Esophagus squamous epithelium (tissue), 5 donors: ENCODE data around the gene FBXO38. TPM values are rescaled to one million over a fixed set of nuclear protein-coding genes. Genes with fewer than 3 reads are reported as not detected.

Experiments
- DNase-seq: peaks from one replicate; lab custom pipeline; 2025; lab: John Stamatoyannopoulos, UW
- H3K27ac ChIP-seq, 4 donors: fragments of 200-600 bp; sonication (generic); one replicate each; pipeline ENCODE4 v1.5.1; 2016 to 2019; ENCODE audit warnings: mild to moderate bottlenecking in 1 of 4
- H3K27me3 ChIP-seq, 4 donors: fragments of 200-600 bp; sonication (generic); 1 replicate in 3 of 4; 2 replicates in 1 of 4; pipeline versions ENCODE4 v1.5.1 to v1.6.0; 2017 to 2021; ENCODE audit warnings: antibody characterized with exemption in 1 of 4
- H3K36me3 ChIP-seq, 3 donors: fragments of 200-600 bp; sonication (generic); one replicate each; pipeline ENCODE4 v1.5.1; 2016 to 2019
- H3K4me1 ChIP-seq, 3 donors: fragments of 200-600 bp; sonication (generic); one replicate each; pipeline ENCODE4 v1.5.1; 2017 to 2019
- H3K4me3 ChIP-seq, 4 donors: fragments of 200-600 bp; sonication (generic); 1 replicate in 3 of 4; 2 replicates in 1 of 4; pipeline ENCODE4 v1.5.1; 2016 to 2019; ENCODE audit warnings: mild to moderate bottlenecking in 2 of 4, moderate library complexity in 1 of 4
- H3K9me3 ChIP-seq, 3 donors: fragments of 200-600 bp; sonication (generic); one replicate each; pipeline ENCODE4 v1.5.1; 2016 to 2019
- POLR2A ChIP-seq, 4 donors: fragments of 450-650 bp; IDR thresholded peaks; one replicate each; pipeline ENCODE4 v1.6.1; 2017; ENCODE audit warnings: antibody characterized with exemption in 4 of 4, mild to moderate bottlenecking in 4 of 4, moderate library complexity in 3 of 4
- whole genome bisulfite sequencing, 2 donors: methylation state at CpG; one replicate each; pipeline ENCODE4 v1.1.5; 2018; 5-methylcytosine and 5-hydroxymethylcytosine counted together
- intact Hi-C: fragments of 100-400 bp; cut with DNase I; formaldehyde crosslinking; loops from one replicate; pipeline ENCODE4 v1.15.0; 2022
- total RNA-seq, 4 donors: library from RNA; depleted of rRNA; stranded (reverse); fragments of >200 nt; gene quantifications; one replicate each; pipeline ENCODE4 v1.1.0, GENCODE V29; 2016
- TF ChIP-seq, protein P1 (sequence below), 6 experiments: fragments of 450-650 bp in 4 of 6; fragments of 200-600 bp in 2 of 6; sonication (generic) in 2 of 6; IDR thresholded peaks; one replicate each; pipeline ENCODE4 v1.5.1; 2016 to 2019; ENCODE audit warnings: antibody characterized with exemption in 6 of 6, mild to moderate bottlenecking in 4 of 6, moderate library complexity in 4 of 6
- donor health status: DM: yes; HTN: yes; CAD: no.

FBXO38 gene
- total RNA-seq, 4 donors from 2014 or later: 15.0 to 42.0 (median 32.1) TPM

DNA sequence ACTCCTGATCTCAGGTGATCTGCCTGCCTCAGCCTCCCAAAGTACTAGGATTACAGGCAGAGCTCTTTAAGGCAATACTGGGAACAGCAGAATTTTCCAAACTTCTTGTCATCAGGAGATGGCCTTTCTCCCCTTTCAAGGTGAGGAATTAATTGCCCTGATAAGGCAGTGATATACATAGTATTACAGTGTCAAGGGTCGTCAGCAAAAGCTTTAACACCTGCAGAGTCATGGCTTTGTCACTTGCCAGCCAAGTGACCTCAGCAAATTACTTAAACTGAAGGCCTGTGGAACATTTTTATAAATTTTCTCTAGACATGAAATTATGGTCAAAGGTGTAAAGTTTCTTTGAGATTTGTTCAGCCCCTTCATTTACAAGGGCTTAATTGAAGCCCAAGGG is 59.5 kb downstream of the FBXO38 start:
- WGBS, 2 donors: 38 to 44% methylated on average over 1 of the region's 1 CpG
- no peak for TF ChIP-seq POLR2A (IDR thresholded peaks at IDR 0.05)
- TF ChIP-seq, protein P1, sequence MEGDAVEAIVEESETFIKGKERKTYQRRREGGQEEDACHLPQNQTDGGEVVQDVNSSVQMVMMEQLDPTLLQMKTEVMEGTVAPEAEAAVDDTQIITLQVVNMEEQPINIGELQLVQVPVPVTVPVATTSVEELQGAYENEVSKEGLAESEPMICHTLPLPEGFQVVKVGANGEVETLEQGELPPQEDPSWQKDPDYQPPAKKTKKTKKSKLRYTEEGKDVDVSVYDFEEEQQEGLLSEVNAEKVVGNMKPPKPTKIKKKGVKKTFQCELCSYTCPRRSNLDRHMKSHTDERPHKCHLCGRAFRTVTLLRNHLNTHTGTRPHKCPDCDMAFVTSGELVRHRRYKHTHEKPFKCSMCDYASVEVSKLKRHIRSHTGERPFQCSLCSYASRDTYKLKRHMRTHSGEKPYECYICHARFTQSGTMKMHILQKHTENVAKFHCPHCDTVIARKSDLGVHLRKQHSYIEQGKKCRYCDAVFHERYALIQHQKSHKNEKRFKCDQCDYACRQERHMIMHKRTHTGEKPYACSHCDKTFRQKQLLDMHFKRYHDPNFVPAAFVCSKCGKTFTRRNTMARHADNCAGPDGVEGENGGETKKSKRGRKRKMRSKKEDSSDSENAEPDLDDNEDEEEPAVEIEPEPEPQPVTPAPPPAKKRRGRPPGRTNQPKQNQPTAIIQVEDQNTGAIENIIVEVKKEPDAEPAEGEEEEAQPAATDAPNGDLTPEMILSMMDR (IDR thresholded peaks at IDR 0.05): no peak
- intact Hi-C loops: loop anchor here (2.0 kb wide), 1 partner anchor 288 kb away; no protein-coding TSS in a partner anchor

DNA sequence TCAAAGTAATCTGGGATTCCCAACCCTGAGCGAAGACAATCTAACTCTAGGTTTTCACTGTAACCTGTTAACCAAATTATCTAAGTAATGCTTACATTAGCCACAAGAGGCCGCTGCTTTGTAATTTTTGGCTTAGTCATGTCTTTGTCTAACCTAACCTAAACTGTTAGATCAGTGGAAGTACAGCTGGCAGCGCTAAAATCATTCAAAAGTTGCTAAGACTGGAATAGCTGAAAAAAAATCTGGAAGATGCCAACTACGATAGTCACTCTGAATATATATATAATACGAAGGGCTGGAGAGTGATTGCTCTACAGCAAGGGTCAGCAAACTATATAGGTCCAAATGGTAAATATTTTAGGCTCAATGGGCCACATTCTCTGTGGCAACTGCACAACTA is 60.2 kb downstream of the FBXO38 start:
- Histone ChIP-seq H3K9me3 (no peaks in the 10 kb centered on the region), H3K4me1 (no peaks in the 10 kb centered on the region), H3K27me3 (no peaks in the 10 kb centered on the region), H3K27ac (no peak overlapping the region), H3K4me3 (no peak overlapping the region), H3K36me3 (peaks cover 0 to 48% (median 12%) of the 10 kb centered on the region in 3 donors)
- TF ChIP-seq POLR2A (IDR thresholded peaks at IDR 0.05): no peak
- TF ChIP-seq, protein P1 (IDR thresholded peaks at IDR 0.05): peak; percentile 28 to 83 (median 74)
- WGBS, 2 donors: 23 to 26% methylated on average over 5 of the region's 5 CpGs
- no peak for DNase-seq
- intact Hi-C loops: loop anchor here (2.0 kb wide), 1 partner anchor 287 kb away; no protein-coding TSS in a partner anchor

More for the DNA sequence above, 59.5 kb downstream of the FBXO38 start:
- DNase-seq: no peak
- H3K4me1 ChIP-seq: no peaks in the 10 kb centered on the region
- H3K4me3 ChIP-seq: no peak overlapping the region
- H3K9me3 ChIP-seq: no peaks in the 10 kb centered on the region
- H3K36me3 ChIP-seq: peaks cover 0 to 55% (median 12%) of the 10 kb centered on the region in 3 donors
- no peaks in the 10 kb centered on the region for H3K27me3 ChIP-seq
- no peak overlapping the region for H3K27ac ChIP-seq

DNA sequence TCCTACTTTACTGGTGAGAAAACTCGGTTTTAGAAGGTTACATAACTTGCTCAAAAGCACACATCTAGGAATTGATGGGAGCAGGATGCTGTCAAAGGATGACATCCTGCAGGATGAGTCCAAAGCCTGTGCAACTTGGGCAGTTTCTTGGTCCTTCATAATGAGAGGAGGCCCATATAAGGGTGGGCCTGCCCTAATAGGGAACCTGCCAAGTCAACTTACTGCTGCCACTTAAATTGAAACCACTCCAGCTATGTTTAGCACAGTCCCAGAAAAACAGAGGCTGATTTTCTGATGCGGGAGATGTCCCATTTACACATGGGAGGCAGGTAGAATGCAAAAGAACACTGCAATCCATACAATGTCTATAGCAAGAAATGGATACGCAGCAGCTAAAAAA is 61.8 kb downstream of the FBXO38 start:
- TF ChIP-seq, protein P1 (IDR thresholded peaks at IDR 0.05): no peak
- TF ChIP-seq POLR2A (IDR thresholded peaks at IDR 0.05): no peak
- Histone ChIP-seq H3K27ac (no peak overlapping the region), H3K9me3 (no peaks in the 10 kb centered on the region), H3K36me3 (peaks cover 0 to 32% (median 9%) of the 10 kb centered on the region in 3 donors), H3K27me3 (no peaks in the 10 kb centered on the region), H3K4me3 (no peak overlapping the region), H3K4me1 (no peaks in the 10 kb centered on the region)
- DNase-seq: no peak
- intact Hi-C loops: no loop called here
- WGBS, 2 donors: 70 to 76% methylated on average over 3 of the region's 3 CpGs

DNA sequence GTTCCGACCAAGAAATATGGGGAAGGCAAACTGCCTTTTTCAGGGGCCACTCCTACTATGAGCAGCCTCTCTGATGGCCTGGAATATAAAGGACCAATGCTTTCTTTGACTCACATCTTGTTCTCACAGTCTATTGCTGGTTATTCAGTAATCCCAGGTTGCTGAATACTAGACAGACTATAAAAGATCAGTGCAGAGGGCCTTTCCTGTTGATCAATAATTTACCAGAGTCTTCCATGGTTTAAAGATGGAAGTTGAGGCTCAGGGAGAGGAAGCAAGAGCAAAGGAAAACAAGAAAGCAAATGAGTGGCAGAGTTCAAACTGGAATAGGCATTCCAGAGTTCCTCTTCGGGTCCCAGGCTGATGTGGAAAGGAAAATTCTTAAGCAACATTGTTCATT is 62.9 kb downstream of the FBXO38 start:
- Histone ChIP-seq H3K4me3 (no peak overlapping the region), H3K9me3 (no peaks in the 10 kb centered on the region), H3K27ac (no peak overlapping the region), H3K27me3 (no peaks in the 10 kb centered on the region), H3K4me1 (no peaks in the 10 kb centered on the region), H3K36me3 (peaks cover 0 to 22% (median 4%) of the 10 kb centered on the region in 3 donors)
- intact Hi-C loops: no loop called here
- DNase-seq: no peak
- TF ChIP-seq, protein P1 (IDR thresholded peaks at IDR 0.05): no peak
- TF ChIP-seq POLR2A (IDR thresholded peaks at IDR 0.05): no peak
- WGBS, 2 donors: 52 to 82% methylated on average over 2 of the region's 2 CpGs

DNA sequence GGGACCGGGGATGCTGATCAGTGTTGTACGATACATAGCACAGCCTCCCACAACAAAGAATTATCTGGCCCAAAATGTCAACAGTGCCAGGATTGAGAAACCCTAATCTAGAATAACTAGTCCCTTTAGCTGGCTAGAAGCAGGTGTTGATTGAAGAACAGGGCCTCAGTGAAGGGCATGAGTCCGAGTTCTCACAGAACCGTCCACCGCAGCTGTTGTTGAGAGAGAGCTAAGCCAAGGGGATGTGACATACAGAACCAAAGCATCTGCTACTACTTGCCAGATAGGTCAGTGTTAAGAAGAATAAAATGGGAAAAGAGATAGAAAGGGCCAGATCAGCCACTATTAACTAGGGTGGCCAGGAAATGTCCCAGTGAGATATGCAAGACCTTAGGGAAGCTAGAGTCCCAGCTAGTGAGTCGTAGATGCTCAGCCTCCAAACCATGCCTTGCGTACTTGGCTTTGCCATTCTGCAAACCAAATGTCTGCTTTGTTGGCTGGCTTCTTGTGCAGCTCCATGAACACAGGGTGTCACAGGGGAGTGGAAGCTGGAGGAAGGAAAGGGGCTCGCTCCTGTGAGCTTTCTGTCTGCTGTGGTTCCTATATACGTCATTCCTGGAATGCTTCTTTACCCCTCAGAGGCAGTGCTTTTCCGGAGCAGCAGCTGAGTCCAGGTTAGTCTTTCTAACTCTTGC is 68.9 kb downstream of the FBXO38 start:
- TF ChIP-seq POLR2A (IDR thresholded peaks at IDR 0.05): no peak
- TF ChIP-seq, protein P1 (IDR thresholded peaks at IDR 0.05): no peak
- Histone ChIP-seq H3K27me3 (no peaks in the 10 kb centered on the region), H3K4me1 (no peaks in the 10 kb centered on the region), H3K4me3 (no peak overlapping the region), H3K36me3 (no peaks in the 10 kb centered on the region), H3K9me3 (no peaks in the 10 kb centered on the region), H3K27ac (no peak overlapping the region)
- 81 to 90% methylated on average over 10 of the region's 10 CpGs for WGBS, 2 donors
- no peak for DNase-seq
- intact Hi-C loops: no loop called here
